ENCODE data around the gene TSPYL1.

GRCh38 chr6:116300566-116300965, 20.8 kb upstream of the TSPYL1 start:
- TF ChIP-seq CTCF (conservative IDR thresholded peaks at IDR 0.05; ENCODE audit: low read depth, low read length): no peak
- TF ChIP-seq EZH2 (IDR thresholded peaks at IDR 0.05; ENCODE audit: low read length, unreplicated experiment): no peak

All from PC-3 (cell line).